PC-3 (cell line): Measurements from ENCODE around the gene JAZF1.

Source experiments
- EZH2 ChIP-seq: fragments of 300-600 bp; sonication (generic); IDR thresholded peaks from one replicate; pipeline ENCODE4 v1.6.1; 2017; ENCODE audit warnings: antibody characterized with exemption, mild to moderate bottlenecking, low read length; ENCODE audit not compliant: unreplicated experiment
- EZH2phosphoT487 ChIP-seq: fragments of 300-600 bp; sonication (generic); IDR thresholded peaks from 2 replicates; pipeline ENCODE4 v1.6.1; 2018; ENCODE audit warnings: mild to moderate bottlenecking, antibody characterized with exemption, low read length, borderline replicate concordance
- TF ChIP-seq, protein P1 (sequence below): fragments of 300-600 bp; sonication (generic); conservative IDR thresholded peaks from 2 replicates; pipeline ENCODE4 v1.5.1; 2017; ENCODE audit warnings: antibody characterized with exemption, low read depth, mild to moderate bottlenecking, low read length

DNA sequence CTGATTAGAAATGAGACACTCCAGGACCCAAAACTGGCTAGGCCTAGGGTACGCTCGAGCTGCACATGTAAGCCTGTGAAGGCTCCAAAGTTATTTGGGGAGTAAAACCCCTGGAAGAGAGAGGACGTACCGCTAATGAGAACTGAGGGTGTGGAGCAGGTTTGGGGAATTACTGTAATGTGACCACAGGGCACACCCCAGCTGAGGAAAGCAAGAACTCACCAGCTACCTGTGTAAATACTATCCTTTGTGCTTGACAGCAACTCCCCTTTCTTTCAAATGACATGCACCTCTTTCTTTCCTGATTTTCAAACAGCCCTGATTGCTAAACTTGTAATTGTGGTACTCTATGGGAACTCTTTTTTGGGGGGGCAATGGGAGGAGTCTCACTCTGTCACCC, 147.2 kb downstream of the JAZF1 start:
- TF ChIP-seq, protein P1, sequence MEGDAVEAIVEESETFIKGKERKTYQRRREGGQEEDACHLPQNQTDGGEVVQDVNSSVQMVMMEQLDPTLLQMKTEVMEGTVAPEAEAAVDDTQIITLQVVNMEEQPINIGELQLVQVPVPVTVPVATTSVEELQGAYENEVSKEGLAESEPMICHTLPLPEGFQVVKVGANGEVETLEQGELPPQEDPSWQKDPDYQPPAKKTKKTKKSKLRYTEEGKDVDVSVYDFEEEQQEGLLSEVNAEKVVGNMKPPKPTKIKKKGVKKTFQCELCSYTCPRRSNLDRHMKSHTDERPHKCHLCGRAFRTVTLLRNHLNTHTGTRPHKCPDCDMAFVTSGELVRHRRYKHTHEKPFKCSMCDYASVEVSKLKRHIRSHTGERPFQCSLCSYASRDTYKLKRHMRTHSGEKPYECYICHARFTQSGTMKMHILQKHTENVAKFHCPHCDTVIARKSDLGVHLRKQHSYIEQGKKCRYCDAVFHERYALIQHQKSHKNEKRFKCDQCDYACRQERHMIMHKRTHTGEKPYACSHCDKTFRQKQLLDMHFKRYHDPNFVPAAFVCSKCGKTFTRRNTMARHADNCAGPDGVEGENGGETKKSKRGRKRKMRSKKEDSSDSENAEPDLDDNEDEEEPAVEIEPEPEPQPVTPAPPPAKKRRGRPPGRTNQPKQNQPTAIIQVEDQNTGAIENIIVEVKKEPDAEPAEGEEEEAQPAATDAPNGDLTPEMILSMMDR: no peak
- no peak for TF ChIP-seq EZH2
- no peak for TF ChIP-seq EZH2phosphoT487
